Fibroblast of skin of left quadriceps (primary cell): Measurements from ENCODE around the gene GOLGA6B.
"Not testable (repeated sequence)": the region's sequence is repeated elsewhere in the genome, so short reads cannot be mapped to it uniquely, and the experiment has no call there.

Experiments
- DNase-seq, 2 experiments: peaks; one replicate each; pipeline ENCODE4 v3.0.0-alpha.2; 2013; ENCODE audit warnings: low read depth in 2 of 2

The GOLGA6B gene

GRCh38 chr15:72663931-72664330 is 9.4 kb downstream of the GOLGA6B start:
- DNase-seq: not testable (repeated sequence)

GRCh38 chr15:72665706-72666105 is 11.2 kb downstream of the GOLGA6B start:
- DNase-seq: not testable (repeated sequence)

- not testable (repeated sequence) for DNase-seq
These were observed 15.3 kb downstream of the GOLGA6B start for GRCh38 chr15:72669803-72670202.

GRCh38 chr15:72670656-72671352 is 16.3 kb downstream of the GOLGA6B start:
- not testable (repeated sequence) for DNase-seq

GRCh38 chr15:72671525-72671924 is 17.0 kb downstream of the GOLGA6B start:
- DNase-seq: no peak

- DNase-seq: no peak
These were observed 22.3 kb downstream of the GOLGA6B start for GRCh38 chr15:72676838-72677237.

- DNase-seq: no peak
These were observed 26.4 kb downstream of the GOLGA6B start for GRCh38 chr15:72680931-72681330.

- DNase-seq: no peak
These were observed 28.3 kb downstream of the GOLGA6B start for GRCh38 chr15:72682772-72683171.

- no peak for DNase-seq
These were observed 30.9 kb downstream of the GOLGA6B start for GRCh38 chr15:72685301-72685924.

- DNase-seq: peak; percentile 58 to 65
These were observed 31.7 kb downstream of the GOLGA6B start, which contains the start of the genes BBS4 and HIGD2B for GRCh38 chr15:72685925-72686794. Gene BBS4, plus strand, starts transcription at chr15:72686207. Its CDS starts 21 bp downstream, at chr15:72686228. Gene HIGD2B, minus strand, starts transcription at chr15:72686182. Its CDS starts 9,808 bp downstream, at chr15:72676374.

- no peak for DNase-seq
These were observed 34.2 kb downstream of the GOLGA6B start for GRCh38 chr15:72688697-72689096.

- no peak for DNase-seq
These were observed 36.4 kb downstream of the GOLGA6B start for GRCh38 chr15:72690938-72691337.

- DNase-seq: no peak
These were observed 44.4 kb downstream of the GOLGA6B start for GRCh38 chr15:72698938-72699337.

GRCh38 chr15:72700076-72700475 is 45.6 kb downstream of the GOLGA6B start:
- DNase-seq: no peak

GRCh38 chr15:72706266-72706665 is 51.8 kb downstream of the GOLGA6B start:
- no peak for DNase-seq

- not testable (repeated sequence) for DNase-seq
These were observed 54.2 kb downstream of the GOLGA6B start for GRCh38 chr15:72708551-72709303.
